GM23338 (cell line): ENCODE results near the gene R3HDM4. TPM values are rescaled to one million over a fixed set of nuclear protein-coding genes. Genes with fewer than 3 reads are reported as not detected.

Experiments
- ATAC-seq: fragments of 200-7000 bp; cut with Tn5 transposase; 3 replicates; pipeline ENCODE4 v1.9.1; 2020
- DNase-seq: peaks from one replicate; pipeline ENCODE4 v3.0.0-alpha.2; 2015; ENCODE audit warnings: low spot score
- H2AFZ ChIP-seq: fragments of 200-600 bp; sonication (generic); 2 replicates; pipeline ENCODE4 v1.8.0; 2016; ENCODE audit warnings: antibody characterized with exemption, mild to moderate bottlenecking, moderate library complexity
- H3F3A ChIP-seq: fragments of 200-600 bp; sonication (generic); replicated peaks from 2 replicates; pipeline ENCODE4 v1.8.0; 2017; ENCODE audit warnings: antibody characterized with exemption, mixed run types, low read depth
- H3K27ac ChIP-seq: fragments of 200-600 bp; sonication (generic); 2 replicates; pipeline ENCODE4 v1.6.1; 2016; ENCODE audit warnings: low read depth
- H3K27me3 ChIP-seq: fragments of 200-600 bp; sonication (generic); 2 replicates; pipeline ENCODE4 v1.8.0; 2016; ENCODE audit warnings: mild to moderate bottlenecking, mixed run types, moderate library complexity; ENCODE audit not compliant: insufficient read depth
- H3K36me3 ChIP-seq: fragments of 200-600 bp; sonication (generic); 2 replicates; pipeline ENCODE4 v1.8.0; 2016; ENCODE audit warnings: mild to moderate bottlenecking; ENCODE audit not compliant: insufficient read depth
- H3K4me1 ChIP-seq: fragments of 200-600 bp; sonication (generic); 2 replicates; pipeline ENCODE4 v1.8.0; 2016; ENCODE audit warnings: mild to moderate bottlenecking, moderate library complexity; ENCODE audit not compliant: insufficient read depth
- H3K4me2 ChIP-seq: fragments of 200-600 bp; sonication (generic); 2 replicates; pipeline ENCODE4 v1.7.1; 2017; ENCODE audit warnings: mixed run types
- H3K4me3 ChIP-seq: fragments of 200-600 bp; sonication (generic); 2 replicates; pipeline ENCODE4 v1.6.1; 2016; ENCODE audit warnings: mixed run types
- H3K79me2 ChIP-seq: fragments of 200-600 bp; sonication (generic); replicated peaks from 2 replicates; pipeline ENCODE4 v1.8.0; 2017; ENCODE audit warnings: mild to moderate bottlenecking; ENCODE audit not compliant: insufficient read depth
- H3K9me2 ChIP-seq: fragments of 200-600 bp; sonication (generic); 2 replicates; pipeline ENCODE4 v1.8.0; 2017; ENCODE audit not compliant: insufficient read depth
- H4K20me1 ChIP-seq: fragments of 200-600 bp; sonication (generic); replicated peaks from 2 replicates; pipeline ENCODE4 v1.8.0; 2017; ENCODE audit warnings: mild to moderate bottlenecking; ENCODE audit not compliant: insufficient read depth
- H3K27ac Mint-ChIP-seq: 2 replicates; pipeline ENCODE4 v1.8.0; 2020; ENCODE audit warnings: inconsistent platforms, mild to moderate bottlenecking, moderate library complexity, mixed read lengths
- H3K27me3 Mint-ChIP-seq: 3 replicates; pipeline ENCODE4 v1.8.0; 2022; ENCODE audit warnings: low read depth, mild to moderate bottlenecking, moderate library complexity, mixed read lengths, inconsistent platforms; ENCODE audit not compliant: insufficient read depth, poor library complexity
- H3K36me3 Mint-ChIP-seq: 3 replicates; pipeline ENCODE4 v1.8.0; 2021; ENCODE audit warnings: low read depth, mild to moderate bottlenecking, inconsistent platforms, moderate library complexity, mixed read lengths
- H3K4me1 Mint-ChIP-seq: 3 replicates; pipeline ENCODE4 v1.8.0; 2020; ENCODE audit warnings: mild to moderate bottlenecking, inconsistent platforms, mixed read lengths
- H3K4me3 Mint-ChIP-seq: 3 replicates; pipeline ENCODE4 v1.8.0; 2021; ENCODE audit warnings: moderate library complexity, mild to moderate bottlenecking, inconsistent platforms, mixed read lengths
- H3K9me3 Mint-ChIP-seq: 3 replicates; pipeline ENCODE4 v1.8.0; 2020; ENCODE audit warnings: moderate library complexity, mild to moderate bottlenecking, inconsistent platforms, mixed read lengths
- EZH2 ChIP-seq: fragments of 200-600 bp; sonication (generic); IDR thresholded peaks from one replicate; pipeline ENCODE4 v1.8.0; 2017; ENCODE audit warnings: antibody characterized with exemption, mild to moderate bottlenecking, low read depth; ENCODE audit not compliant: unreplicated experiment
- EZH2phosphoT487 ChIP-seq: fragments of 200-600 bp; sonication (generic); IDR thresholded peaks from one replicate; pipeline ENCODE4 v1.8.1; 2018; ENCODE audit warnings: antibody characterized with exemption; ENCODE audit not compliant: unreplicated experiment
- polyA plus RNA-seq: library from polyadenylated mRNA; unstranded; fragments of >200 nt; fragmentation: Nextera tagmentation; extraction: Ambion mirVana; gene quantifications from 2 replicates; pipeline ENCODE4 v1.2.1, GENCODE V29; 2016
- total RNA-seq: library from RNA; depleted of rRNA; stranded (reverse); fragments of >200 nt; shearing (Covaris generic); gene quantifications from 2 replicates; pipeline ENCODE4 v1.2.3, GENCODE V29; 2014
- TF ChIP-seq, protein P1 (sequence below): fragments of 250-450 bp; sonication (Bioruptor Pico); IDR thresholded peaks from 2 replicates; pipeline ENCODE4 v1.5.0; 2020; ENCODE audit warnings: mild to moderate bottlenecking, moderate library complexity
- TF ChIP-seq, protein P2 (sequence below), 2 experiments: fragments of 200-600 bp in 1 of 2; sonication (generic) in 1 of 2; conservative IDR thresholded peaks; 2 replicates each; pipeline versions ENCODE4 v1.5.1 to v1.6.1; 2016 to 2017; ENCODE audit warnings: antibody characterized with exemption in 2 of 2, low read depth in 2 of 2, mild to moderate bottlenecking in 2 of 2, moderate library complexity in 1 of 2
- TF ChIP-seq, protein P3 (sequence below): IDR thresholded peaks from 2 replicates; pipeline ENCODE4 v1.6.1; 2016; ENCODE audit warnings: antibody characterized with exemption

R3HDM4 gene
- total and polyA plus RNA-seq, 2 experiments from 2014 or later, result 76.5 to 87.1 TPM

DNA sequence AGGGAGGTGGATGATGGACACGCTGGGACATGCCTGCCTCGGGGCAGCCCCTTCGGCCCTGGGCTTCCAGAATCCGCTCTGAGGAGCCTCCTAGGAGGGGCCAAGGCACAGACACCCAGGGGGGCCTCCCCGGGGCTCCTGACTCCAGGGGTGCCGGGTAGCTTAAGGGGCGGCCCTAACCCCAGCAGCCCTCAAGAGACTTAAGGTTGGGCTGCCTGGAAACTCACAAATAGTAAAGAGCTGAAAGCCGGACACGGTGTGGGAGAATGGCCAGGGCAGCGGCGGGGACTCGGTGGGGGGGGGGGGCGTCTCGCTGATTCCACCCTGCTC, 20.5 kb upstream of the R3HDM4 start:
- peaks cover 74% of the 10 kb centered on the region for H3K79me2 ChIP-seq
- no peak overlapping the region for H2AFZ ChIP-seq
- H3K36me3 ChIP-seq, result no peaks in the 10 kb centered on the region; the same call in 1 of the 2 replicates
- Mint-ChIP-seq H3K4me3 (no peak overlapping the region), H3K27ac (peak overlapping the region; percentile 40; the same call in 1 of the 2 replicates), H3K4me1 (peaks cover 12% of the 10 kb centered on the region; the same call in 1 of the 3 replicates), H3K36me3 (peaks cover 33% of the 10 kb centered on the region), H3K27me3 (peaks cover 6% of the 10 kb centered on the region), H3K9me3 (no peaks in the 10 kb centered on the region; the same call in 2 of the 3 replicates)
- H3K27me3 ChIP-seq, result no peaks in the 10 kb centered on the region
- peaks cover 8% of the 10 kb centered on the region for H4K20me1 ChIP-seq
- DNase-seq (no peak), ATAC-seq (no peak)
- TF ChIP-seq, protein P1, sequence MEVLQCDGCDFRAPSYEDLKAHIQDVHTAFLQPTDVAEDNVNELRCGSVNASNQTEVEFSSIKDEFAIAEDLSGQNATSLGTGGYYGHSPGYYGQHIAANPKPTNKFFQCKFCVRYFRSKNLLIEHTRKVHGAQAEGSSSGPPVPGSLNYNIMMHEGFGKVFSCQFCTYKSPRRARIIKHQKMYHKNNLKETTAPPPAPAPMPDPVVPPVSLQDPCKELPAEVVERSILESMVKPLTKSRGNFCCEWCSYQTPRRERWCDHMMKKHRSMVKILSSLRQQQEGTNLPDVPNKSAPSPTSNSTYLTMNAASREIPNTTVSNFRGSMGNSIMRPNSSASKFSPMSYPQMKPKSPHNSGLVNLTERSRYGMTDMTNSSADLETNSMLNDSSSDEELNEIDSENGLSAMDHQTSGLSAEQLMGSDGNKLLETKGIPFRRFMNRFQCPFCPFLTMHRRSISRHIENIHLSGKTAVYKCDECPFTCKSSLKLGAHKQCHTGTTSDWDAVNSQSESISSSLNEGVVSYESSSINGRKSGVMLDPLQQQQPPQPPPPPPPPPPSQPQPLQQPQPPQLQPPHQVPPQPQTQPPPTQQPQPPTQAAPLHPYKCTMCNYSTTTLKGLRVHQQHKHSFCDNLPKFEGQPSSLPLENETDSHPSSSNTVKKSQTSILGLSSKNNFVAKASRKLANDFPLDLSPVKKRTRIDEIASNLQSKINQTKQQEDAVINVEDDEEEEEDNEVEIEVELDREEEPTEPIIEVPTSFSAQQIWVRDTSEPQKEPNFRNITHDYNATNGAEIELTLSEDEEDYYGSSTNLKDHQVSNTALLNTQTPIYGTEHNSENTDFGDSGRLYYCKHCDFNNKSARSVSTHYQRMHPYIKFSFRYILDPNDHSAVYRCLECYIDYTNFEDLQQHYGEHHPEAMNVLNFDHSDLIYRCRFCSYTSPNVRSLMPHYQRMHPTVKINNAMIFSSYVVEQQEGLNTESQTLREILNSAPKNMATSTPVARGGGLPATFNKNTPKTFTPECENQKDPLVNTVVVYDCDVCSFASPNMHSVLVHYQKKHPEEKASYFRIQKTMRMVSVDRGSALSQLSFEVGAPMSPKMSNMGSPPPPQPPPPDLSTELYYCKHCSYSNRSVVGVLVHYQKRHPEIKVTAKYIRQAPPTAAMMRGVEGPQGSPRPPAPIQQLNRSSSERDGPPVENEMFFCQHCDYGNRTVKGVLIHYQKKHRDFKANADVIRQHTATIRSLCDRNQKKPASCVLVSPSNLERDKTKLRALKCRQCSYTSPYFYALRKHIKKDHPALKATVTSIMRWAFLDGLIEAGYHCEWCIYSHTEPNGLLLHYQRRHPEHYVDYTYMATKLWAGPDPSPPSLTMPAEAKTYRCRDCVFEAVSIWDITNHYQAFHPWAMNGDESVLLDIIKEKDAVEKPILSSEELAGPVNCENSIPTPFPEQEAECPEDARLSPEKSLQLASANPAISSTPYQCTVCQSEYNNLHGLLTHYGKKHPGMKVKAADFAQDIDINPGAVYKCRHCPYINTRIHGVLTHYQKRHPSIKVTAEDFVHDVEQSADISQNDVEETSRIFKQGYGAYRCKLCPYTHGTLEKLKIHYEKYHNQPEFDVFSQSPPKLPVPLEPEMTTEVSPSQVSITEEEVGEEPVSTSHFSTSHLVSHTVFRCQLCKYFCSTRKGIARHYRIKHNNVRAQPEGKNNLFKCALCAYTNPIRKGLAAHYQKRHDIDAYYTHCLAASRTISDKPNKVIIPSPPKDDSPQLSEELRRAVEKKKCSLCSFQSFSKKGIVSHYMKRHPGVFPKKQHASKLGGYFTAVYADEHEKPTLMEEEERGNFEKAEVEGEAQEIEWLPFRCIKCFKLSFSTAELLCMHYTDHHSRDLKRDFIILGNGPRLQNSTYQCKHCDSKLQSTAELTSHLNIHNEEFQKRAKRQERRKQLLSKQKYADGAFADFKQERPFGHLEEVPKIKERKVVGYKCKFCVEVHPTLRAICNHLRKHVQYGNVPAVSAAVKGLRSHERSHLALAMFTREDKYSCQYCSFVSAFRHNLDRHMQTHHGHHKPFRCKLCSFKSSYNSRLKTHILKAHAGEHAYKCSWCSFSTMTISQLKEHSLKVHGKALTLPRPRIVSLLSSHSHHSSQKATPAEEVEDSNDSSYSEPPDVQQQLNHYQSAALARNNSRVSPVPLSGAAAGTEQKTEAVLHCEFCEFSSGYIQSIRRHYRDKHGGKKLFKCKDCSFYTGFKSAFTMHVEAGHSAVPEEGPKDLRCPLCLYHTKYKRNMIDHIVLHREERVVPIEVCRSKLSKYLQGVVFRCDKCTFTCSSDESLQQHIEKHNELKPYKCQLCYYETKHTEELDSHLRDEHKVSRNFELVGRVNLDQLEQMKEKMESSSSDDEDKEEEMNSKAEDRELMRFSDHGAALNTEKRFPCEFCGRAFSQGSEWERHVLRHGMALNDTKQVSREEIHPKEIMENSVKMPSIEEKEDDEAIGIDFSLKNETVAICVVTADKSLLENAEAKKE (CRISPR knock-in tag), result no peak
- TF ChIP-seq, protein P2, sequence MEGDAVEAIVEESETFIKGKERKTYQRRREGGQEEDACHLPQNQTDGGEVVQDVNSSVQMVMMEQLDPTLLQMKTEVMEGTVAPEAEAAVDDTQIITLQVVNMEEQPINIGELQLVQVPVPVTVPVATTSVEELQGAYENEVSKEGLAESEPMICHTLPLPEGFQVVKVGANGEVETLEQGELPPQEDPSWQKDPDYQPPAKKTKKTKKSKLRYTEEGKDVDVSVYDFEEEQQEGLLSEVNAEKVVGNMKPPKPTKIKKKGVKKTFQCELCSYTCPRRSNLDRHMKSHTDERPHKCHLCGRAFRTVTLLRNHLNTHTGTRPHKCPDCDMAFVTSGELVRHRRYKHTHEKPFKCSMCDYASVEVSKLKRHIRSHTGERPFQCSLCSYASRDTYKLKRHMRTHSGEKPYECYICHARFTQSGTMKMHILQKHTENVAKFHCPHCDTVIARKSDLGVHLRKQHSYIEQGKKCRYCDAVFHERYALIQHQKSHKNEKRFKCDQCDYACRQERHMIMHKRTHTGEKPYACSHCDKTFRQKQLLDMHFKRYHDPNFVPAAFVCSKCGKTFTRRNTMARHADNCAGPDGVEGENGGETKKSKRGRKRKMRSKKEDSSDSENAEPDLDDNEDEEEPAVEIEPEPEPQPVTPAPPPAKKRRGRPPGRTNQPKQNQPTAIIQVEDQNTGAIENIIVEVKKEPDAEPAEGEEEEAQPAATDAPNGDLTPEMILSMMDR (conservative IDR thresholded peaks at IDR 0.05; ENCODE audit: low read depth in 2 of 2), result no peak
- TF ChIP-seq EZH2 (no peak), EZH2phosphoT487 (no peak)
- TF ChIP-seq, protein P3, sequence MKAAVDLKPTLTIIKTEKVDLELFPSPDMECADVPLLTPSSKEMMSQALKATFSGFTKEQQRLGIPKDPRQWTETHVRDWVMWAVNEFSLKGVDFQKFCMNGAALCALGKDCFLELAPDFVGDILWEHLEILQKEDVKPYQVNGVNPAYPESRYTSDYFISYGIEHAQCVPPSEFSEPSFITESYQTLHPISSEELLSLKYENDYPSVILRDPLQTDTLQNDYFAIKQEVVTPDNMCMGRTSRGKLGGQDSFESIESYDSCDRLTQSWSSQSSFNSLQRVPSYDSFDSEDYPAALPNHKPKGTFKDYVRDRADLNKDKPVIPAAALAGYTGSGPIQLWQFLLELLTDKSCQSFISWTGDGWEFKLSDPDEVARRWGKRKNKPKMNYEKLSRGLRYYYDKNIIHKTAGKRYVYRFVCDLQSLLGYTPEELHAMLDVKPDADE, result no peak
- H3K27ac ChIP-seq, result peak overlapping the region; percentile 55; the same call in 1 of the 2 replicates
- H3K4me3 ChIP-seq, result no peak overlapping the region
- H3K4me2 ChIP-seq, result peak overlapping the region; percentile 55; the same call in 1 of the 2 replicates
- H3K9me2 ChIP-seq, result no peaks in the 10 kb centered on the region
- peaks cover 8% of the 10 kb centered on the region; the same call in 1 of the 2 replicates for H3F3A ChIP-seq
- H3K4me1 ChIP-seq, result peaks cover 15% of the 10 kb centered on the region; the same call in 1 of the 2 replicates
